ENCODE measurements around the gene PLGLB2.
"Not testable (repeated sequence)": the region's sequence is repeated elsewhere in the genome, so short reads cannot be mapped to it uniquely, and the experiment has no call there.

The PLGLB2 gene

GRCh38 chr2:87747791-87748190 lies at the start of gene PLGLB2:
Gene PLGLB2, plus strand, starts transcription at chr2:87748087. Its CDS starts 67 bp downstream, at chr2:87748154.
- DNase-seq (ENCODE audit: low spot score); FAIRE-seq: not testable (repeated sequence)

- not testable (repeated sequence) for DNase-seq (ENCODE audit: low spot score); FAIRE-seq
Measured at GRCh38 chr2:87704572-87705323, 43.1 kb upstream of the PLGLB2 start.

- not testable (repeated sequence) for FAIRE-seq
Measured at GRCh38 chr2:87708368-87708767, 39.5 kb upstream of the PLGLB2 start.

GRCh38 chr2:87727940-87728599 lies 19.8 kb upstream of the PLGLB2 start:
- FAIRE-seq; DNase-seq (ENCODE audit: low spot score): not testable (repeated sequence)

More at GRCh38 chr2:87708368-87708767, 39.5 kb upstream of the PLGLB2 start:
- not testable (repeated sequence) for DNase-seq (ENCODE audit: low spot score)

GRCh38 chr2:87740928-87741327 lies 7.0 kb upstream of the PLGLB2 start:
- not testable (repeated sequence) for FAIRE-seq; DNase-seq (ENCODE audit: low spot score)

- not testable (repeated sequence) for FAIRE-seq; DNase-seq (ENCODE audit: low spot score)
Measured at GRCh38 chr2:87742393-87743108, 5.3 kb upstream of the PLGLB2 start.

GRCh38 chr2:87743638-87744037 lies 4.2 kb upstream of the PLGLB2 start:
- not testable (repeated sequence) for DNase-seq (ENCODE audit: low spot score); FAIRE-seq

GRCh38 chr2:87745353-87745951 lies 2.4 kb upstream of the PLGLB2 start:
- DNase-seq (ENCODE audit: low spot score); FAIRE-seq: not testable (repeated sequence)

- DNase-seq (ENCODE audit: low spot score); FAIRE-seq: not testable (repeated sequence)
Measured at GRCh38 chr2:87748524-87748923, 637 bp downstream of the PLGLB2 start.

- FAIRE-seq; DNase-seq (ENCODE audit: low spot score): not testable (repeated sequence)
Measured at GRCh38 chr2:87750560-87750959, 2.7 kb downstream of the PLGLB2 start.

GRCh38 chr2:87754759-87755158 lies 6.9 kb downstream of the PLGLB2 start:
- not testable (repeated sequence) for FAIRE-seq; DNase-seq (ENCODE audit: low spot score)
